Esophagus (tissue), 2 donors: ENCODE results near the gene TEKTIP1. TPM values are rescaled to one million over a fixed set of nuclear protein-coding genes. Genes with fewer than 3 reads are reported as not detected.

Experiments used
- H3K27ac ChIP-seq, 2 donors: one replicate each; pipeline ENCODE4 v1.5.1; 2013; ENCODE audit warnings: low read depth in 2 of 2, mild to moderate bottlenecking in 2 of 2, inconsistent platforms in 1 of 2, low read length in 1 of 2, moderate library complexity in 1 of 2
- H3K27me3 ChIP-seq, 2 donors: one replicate each; pipeline ENCODE4 v1.6.1; 2013; ENCODE audit warnings: low read length in 2 of 2, control low read depth in 1 of 2, mild to moderate bottlenecking in 1 of 2; ENCODE audit not compliant: insufficient read depth in 2 of 2, control insufficient read depth in 1 of 2
- H3K36me3 ChIP-seq, 2 donors: one replicate each; pipeline ENCODE4 v1.6.1; 2013; ENCODE audit warnings: low read length in 1 of 2; ENCODE audit not compliant: control insufficient read depth in 2 of 2, insufficient read depth in 2 of 2
- H3K4me1 ChIP-seq, 2 donors: one replicate each; pipeline ENCODE4 v1.6.1; 2013; ENCODE audit warnings: low read length in 1 of 2; ENCODE audit not compliant: control insufficient read depth in 2 of 2, insufficient read depth in 2 of 2
- H3K4me3 ChIP-seq, 2 donors: one replicate each; pipeline ENCODE4 v1.5.1; 2013; ENCODE audit warnings: low read length in 2 of 2, mild to moderate bottlenecking in 2 of 2, low read depth in 1 of 2, moderate library complexity in 1 of 2
- H3K9me3 ChIP-seq, 2 donors: one replicate each; pipeline ENCODE4 v1.6.1; 2013; ENCODE audit warnings: mild to moderate bottlenecking in 2 of 2, low read depth in 1 of 2, low read length in 1 of 2, moderate library complexity in 1 of 2; ENCODE audit not compliant: control insufficient read depth in 2 of 2, insufficient read depth in 1 of 2
- WGBS, 2 donors: extraction: QIAGEN DNeasy Blood & Tissue Kit; methylation state at CpG; one replicate each; pipeline ENCODE4 v1.1.7; 2013; 5-methylcytosine and 5-hydroxymethylcytosine counted together
- polyA plus RNA-seq, 2 donors: library from polyadenylated mRNA; stranded (reverse); fragments of 200-250 nt; gene quantifications; one replicate each; pipeline ENCODE4 v1.2.3, GENCODE V29; 2013
- donor health status: healthy with polysubstance abuse.
- donor health status: Bipolar disorder and iron deficiency.

Gene TEKTIP1
- polyA plus RNA-seq, 2 donors: 0.08 to 0.41 TPM

DNA sequence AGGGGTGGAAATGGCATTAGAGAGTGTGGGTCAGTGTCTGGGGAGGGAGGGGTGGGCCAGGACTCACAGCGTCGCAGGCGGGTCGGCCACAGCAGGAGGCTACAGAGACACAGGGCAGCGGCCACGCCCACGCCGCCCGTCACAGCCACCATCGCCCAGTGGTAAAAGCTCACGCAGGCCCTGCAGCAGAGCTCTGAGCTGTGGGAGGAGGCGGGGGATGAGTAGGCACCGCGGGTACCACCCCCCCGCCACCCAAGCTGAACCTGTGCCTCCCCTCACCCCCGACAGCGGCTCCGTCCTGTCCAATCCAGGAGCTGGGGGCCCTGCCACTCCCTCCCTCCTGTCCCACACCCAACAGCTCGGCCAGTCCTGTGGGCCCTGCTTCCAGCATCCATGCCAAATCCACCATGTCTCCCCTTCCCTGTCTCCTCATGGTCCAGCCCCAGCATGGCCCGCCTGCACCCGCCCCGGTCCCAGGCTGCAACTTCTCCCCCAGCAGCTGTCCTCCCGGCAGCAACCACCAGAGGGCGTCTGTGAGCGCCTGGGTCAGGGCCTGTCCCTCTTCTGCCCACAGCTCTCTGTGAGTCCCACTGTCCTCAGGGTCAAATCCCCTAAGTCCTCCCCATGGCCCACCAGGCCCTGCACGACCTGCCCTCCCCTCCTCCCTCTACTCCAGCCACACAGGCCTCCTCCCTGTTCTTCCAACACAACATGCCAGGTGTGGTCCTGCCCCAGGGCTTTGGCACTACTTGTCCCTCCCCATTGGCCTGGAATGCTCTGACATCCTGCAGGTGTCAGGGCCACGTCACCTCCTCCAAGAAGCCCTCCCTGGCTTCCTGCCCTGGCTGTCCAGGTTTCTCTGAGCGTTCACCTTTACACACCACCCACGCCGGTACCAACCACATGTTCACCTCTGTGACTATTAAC lies 6.0 kb downstream of the TEKTIP1 start:
- peaks cover 0 to 23% of the 10 kb centered on the region in 2 donors for H3K36me3 ChIP-seq
- H3K27ac ChIP-seq: no peak overlapping the region
- H3K9me3 ChIP-seq: peaks cover 0 to 2% of the 10 kb centered on the region in 2 donors
- no peaks in the 10 kb centered on the region for H3K27me3 ChIP-seq
- 55 to 59% methylated on average over 29 to 30 of the region's 30 CpGs for WGBS, 2 donors
- no peak overlapping the region for H3K4me3 ChIP-seq
- peaks cover 0 to 4% of the 10 kb centered on the region in 2 donors for H3K4me1 ChIP-seq

DNA sequence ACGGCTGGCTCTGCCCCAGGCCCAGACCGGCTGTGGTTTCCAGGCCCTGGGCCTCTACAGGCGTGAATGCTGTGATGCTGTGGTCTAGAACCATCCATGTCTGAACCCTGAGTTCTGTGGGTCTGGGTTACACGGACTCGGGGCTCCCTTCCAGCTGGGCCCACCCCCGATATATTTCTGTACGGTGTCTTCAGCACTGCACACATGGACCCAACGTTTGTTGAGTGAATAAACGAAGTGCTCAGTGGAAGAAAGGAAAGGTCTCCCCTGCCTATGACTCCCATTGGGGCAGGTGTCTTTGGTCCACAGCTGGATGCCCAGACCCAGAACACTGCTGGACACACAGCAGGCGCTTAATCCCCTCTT lies 6.7 kb downstream of the TEKTIP1 start:
- H3K9me3 ChIP-seq: peaks cover 0 to 2% of the 10 kb centered on the region in 2 donors
- H3K27ac ChIP-seq: no peak overlapping the region
- H3K27me3 ChIP-seq: no peaks in the 10 kb centered on the region
- peaks cover 0 to 23% of the 10 kb centered on the region in 2 donors for H3K36me3 ChIP-seq
- 71 to 74% methylated on average over 10 of the region's 10 CpGs for WGBS, 2 donors
- no peak overlapping the region for H3K4me3 ChIP-seq
- H3K4me1 ChIP-seq: peaks cover 0 to 4% of the 10 kb centered on the region in 2 donors

DNA sequence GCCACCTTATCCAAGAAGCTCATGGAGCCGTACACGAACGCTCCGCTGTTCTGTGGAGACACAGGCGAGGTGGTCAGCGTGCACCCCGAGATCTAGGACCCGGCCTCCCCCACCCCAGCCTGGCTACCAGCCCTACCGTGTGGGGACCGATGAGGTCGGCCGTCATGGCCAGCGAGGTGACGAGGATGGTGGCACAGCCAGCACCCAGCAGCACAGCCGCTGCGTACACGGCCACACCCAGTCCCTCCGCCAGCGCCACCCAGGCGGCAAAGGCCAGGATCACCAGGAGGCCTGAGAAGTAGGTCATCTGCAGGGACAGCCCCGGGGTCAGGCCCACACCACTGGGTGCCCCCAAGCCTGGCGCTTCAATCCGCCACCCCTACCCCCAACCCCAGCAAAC lies 7.1 kb downstream of the TEKTIP1 start:
- Histone ChIP-seq H3K9me3 (peaks cover 0 to 2% of the 10 kb centered on the region in 2 donors), H3K4me3 (no peak overlapping the region), H3K36me3 (peaks cover 0 to 23% of the 10 kb centered on the region in 2 donors), H3K27ac (no peak overlapping the region), H3K27me3 (no peaks in the 10 kb centered on the region), H3K4me1 (peaks cover 0 to 4% of the 10 kb centered on the region in 2 donors)
- 85 to 90% methylated on average over 23 of the region's 23 CpGs for WGBS, 2 donors

DNA sequence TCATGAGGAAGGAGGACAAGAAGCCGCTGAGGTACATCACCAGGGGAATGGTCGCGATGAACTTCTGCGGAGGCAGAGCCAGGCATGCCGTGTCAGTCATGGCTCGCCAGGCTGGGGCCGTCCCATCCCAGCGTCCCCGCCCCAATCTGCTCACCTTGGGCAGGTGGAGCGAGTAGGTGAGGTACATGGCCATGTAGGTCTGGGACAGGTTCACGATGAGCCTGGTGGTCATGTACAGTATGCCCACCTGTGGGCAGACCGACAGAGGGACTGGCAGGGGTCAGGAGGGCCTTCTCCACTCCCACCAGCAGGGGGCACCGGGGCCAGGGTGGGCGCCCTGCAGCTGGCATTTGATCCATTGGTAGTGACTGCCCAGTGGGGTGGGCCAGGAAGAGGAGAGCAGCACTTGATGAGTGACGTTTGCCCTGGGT lies 8.3 kb downstream of the TEKTIP1 start:
- peaks cover 0 to 23% of the 10 kb centered on the region in 2 donors for H3K36me3 ChIP-seq
- H3K27ac ChIP-seq: no peak overlapping the region
- WGBS, 2 donors: 83 to 86% methylated on average over 15 of the region's 15 CpGs
- no peaks in the 10 kb centered on the region for H3K27me3 ChIP-seq
- H3K4me1 ChIP-seq: peaks cover 0 to 4% of the 10 kb centered on the region in 2 donors
- H3K9me3 ChIP-seq: peaks cover 0 to 2% of the 10 kb centered on the region in 2 donors
- no peak overlapping the region for H3K4me3 ChIP-seq

DNA sequence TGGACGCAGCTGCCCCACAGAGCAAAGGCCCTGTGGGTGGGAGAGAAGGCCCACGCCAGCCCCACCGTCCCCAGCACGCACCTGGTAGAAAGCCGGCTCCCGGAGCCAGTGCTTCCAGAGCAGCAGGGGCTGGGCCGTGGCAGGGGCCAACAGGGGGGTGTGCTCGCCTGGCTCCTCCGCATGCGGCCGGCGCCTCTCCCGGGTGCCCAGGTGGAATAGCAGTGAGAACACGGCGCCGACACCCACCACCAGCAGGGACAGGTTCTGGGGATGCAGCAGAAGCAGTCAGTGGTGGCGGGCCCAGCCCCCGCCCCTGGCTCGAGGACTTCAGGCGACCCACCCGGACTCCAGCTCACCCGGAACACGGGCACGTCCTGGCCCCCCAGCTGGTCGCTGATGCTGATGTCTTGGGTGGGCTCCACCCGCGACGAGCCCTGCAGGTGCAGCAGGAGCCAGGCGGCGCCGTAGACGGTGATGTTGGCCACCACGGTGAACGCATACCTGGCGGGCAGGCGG lies 8.9 kb downstream of the TEKTIP1 start:
- 80 to 81% methylated on average over 36 of the region's 36 CpGs for WGBS, 2 donors
- no peak overlapping the region for H3K4me3 ChIP-seq
- H3K27ac ChIP-seq: no peak overlapping the region
- peaks cover 0 to 2% of the 10 kb centered on the region in 2 donors for H3K9me3 ChIP-seq
- no peaks in the 10 kb centered on the region for H3K27me3 ChIP-seq
- H3K4me1 ChIP-seq: peaks cover 0 to 4% of the 10 kb centered on the region in 2 donors
- peaks cover 0 to 23% of the 10 kb centered on the region in 2 donors for H3K36me3 ChIP-seq

- WGBS, 2 donors: 81 to 82% methylated on average over 14 of the region's 14 CpGs
- peaks cover 0 to 2% of the 10 kb centered on the region in 2 donors for H3K4me1 ChIP-seq
- H3K27ac ChIP-seq: no peak overlapping the region
- H3K36me3 ChIP-seq: peaks cover 0 to 23% of the 10 kb centered on the region in 2 donors
- peaks cover 0 to 2% of the 10 kb centered on the region in 2 donors for H3K9me3 ChIP-seq
- H3K27me3 ChIP-seq: no peaks in the 10 kb centered on the region
- H3K4me3 ChIP-seq: no peak overlapping the region
Measured at GRCh38 chr19:3548606-3549005, 9.6 kb downstream of the TEKTIP1 start.

DNA sequence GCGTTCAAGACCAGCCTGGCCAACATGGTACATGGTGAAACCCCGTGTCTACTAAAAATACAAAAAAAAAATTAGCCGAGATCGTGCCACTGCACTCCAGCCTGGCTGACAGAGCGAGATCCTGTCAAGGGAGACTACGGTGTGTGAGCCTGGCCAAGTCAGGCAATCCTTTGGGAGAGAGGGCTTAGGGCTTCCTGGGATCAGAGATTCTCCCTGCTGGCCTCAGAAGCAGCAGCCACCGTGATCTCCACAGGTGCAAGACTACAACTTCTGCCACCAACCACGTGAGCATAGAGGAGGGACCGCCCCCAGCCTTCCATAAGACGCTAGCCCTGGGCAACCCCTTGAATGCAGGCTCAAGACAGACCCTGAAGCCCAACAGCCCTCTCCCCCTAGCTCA lies 10.8 kb downstream of the TEKTIP1 start:
- Histone ChIP-seq H3K4me3 (no peak overlapping the region), H3K4me1 (peaks cover 0 to 1% of the 10 kb centered on the region in 2 donors), H3K27me3 (no peaks in the 10 kb centered on the region), H3K36me3 (peaks cover 0 to 17% of the 10 kb centered on the region in 2 donors), H3K27ac (no peak overlapping the region), H3K9me3 (peaks cover 0 to 2% of the 10 kb centered on the region in 2 donors)
- WGBS, 2 donors: 87% methylated on average over 10 of the region's 10 CpGs

GRCh38 chr19:3550947-3551791 lies 12.2 kb downstream of the TEKTIP1 start:
- no peaks in the 10 kb centered on the region for H3K27me3 ChIP-seq
- H3K4me1 ChIP-seq: peaks cover 3 to 6% of the 10 kb centered on the region in 2 donors
- no peak overlapping the region for H3K4me3 ChIP-seq
- peaks cover 0 to 13% of the 10 kb centered on the region in 2 donors for H3K36me3 ChIP-seq
- 91 to 93% methylated on average over 33 to 34 of the region's 34 CpGs for WGBS, 2 donors
- no peaks in the 10 kb centered on the region for H3K9me3 ChIP-seq
- H3K27ac ChIP-seq: no peak overlapping the region

DNA sequence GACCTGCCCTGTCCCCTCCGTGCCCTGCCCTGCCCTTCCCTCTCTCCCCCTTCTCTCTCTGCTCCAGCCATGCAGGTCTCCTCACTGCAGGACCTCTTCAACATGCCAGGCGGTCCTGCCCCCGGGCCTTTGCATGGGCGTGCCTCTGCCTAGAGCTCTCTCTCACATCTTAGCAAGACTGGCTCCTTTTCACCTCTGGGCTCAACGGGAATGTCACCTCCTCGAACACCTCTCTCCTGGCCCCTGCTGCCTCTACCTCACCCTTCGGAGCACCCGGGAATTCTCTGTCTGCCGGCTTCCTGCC lies 12.8 kb downstream of the TEKTIP1 start:
- no peaks in the 10 kb centered on the region for H3K9me3 ChIP-seq
- 71 to 83% methylated on average over 9 of the region's 9 CpGs for WGBS, 2 donors
- H3K27ac ChIP-seq: no peak overlapping the region
- peaks cover 3 to 12% of the 10 kb centered on the region in 2 donors for H3K4me1 ChIP-seq
- H3K27me3 ChIP-seq: no peaks in the 10 kb centered on the region
- no peak overlapping the region for H3K4me3 ChIP-seq
- peaks cover 0 to 9% of the 10 kb centered on the region in 2 donors for H3K36me3 ChIP-seq
